Fibroblast of gingiva (primary cell): Measurements from ENCODE around the gene ANXA7.
"Not testable (repeated sequence)": the region's sequence is repeated elsewhere in the genome, so short reads cannot be mapped to it uniquely, and the experiment has no call there.

Experiments
- DNase-seq: peaks from one replicate; pipeline ENCODE4 v3.0.0-alpha.2; 2011; ENCODE audit warnings: low read depth

The ANXA7 gene

DNA sequence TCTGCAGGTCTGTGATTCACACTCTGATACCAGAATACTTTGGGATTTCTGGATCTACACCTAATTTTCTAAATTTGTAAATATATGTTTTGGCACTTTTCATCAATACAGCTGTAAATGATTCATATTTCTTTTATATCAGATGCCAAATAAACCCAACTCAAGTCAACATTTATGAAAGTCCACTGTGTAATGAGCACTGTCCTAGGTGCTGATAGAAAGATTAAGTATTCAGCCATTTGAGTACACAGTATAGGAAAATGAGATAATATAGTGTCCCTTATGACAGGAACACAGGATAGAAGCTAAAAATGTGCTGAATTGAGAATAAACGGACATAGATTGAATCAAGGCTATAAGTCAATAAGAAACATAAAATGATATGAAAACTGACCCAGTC lies 6.4 kb downstream of the ANXA7 start:
- no peak for DNase-seq

DNA sequence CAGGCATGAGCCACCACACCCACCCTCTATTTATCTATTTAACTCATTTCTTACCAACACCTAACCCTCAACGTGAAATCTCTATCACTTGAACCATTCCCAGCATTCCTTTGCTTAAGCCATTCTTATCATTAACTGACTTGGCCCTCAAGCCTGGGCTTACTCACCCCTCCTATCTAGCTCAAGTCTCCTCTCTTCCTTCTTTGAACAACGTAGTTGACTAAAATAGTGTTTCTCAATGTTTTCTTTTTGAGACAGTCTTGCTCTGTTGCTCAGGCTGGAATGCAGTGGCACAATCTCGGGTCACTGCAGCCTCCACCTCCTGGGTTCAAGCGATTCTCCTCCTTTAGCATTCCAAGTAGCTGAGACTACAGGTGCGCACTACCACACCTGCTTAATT lies 7.0 kb downstream of the ANXA7 start:
- no peak for DNase-seq

DNA sequence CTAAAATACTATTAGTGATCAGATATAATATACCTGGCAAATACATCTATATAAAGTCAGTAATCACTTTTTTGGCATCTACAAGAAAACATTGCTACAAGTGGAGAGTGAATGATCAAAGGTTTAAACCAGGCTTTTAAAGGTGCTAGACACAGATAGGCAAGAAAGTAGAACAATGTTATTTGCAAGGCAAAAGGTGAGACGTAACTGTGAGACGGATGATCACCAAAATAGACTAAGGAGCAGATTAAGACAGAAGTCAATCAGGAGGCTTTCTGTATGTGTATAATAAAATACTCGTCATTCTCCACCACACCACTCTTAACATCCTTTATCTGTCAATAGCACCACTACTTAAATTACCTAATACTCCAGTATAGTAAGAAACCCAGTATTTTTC lies 8.3 kb downstream of the ANXA7 start:
- no peak for DNase-seq

DNA sequence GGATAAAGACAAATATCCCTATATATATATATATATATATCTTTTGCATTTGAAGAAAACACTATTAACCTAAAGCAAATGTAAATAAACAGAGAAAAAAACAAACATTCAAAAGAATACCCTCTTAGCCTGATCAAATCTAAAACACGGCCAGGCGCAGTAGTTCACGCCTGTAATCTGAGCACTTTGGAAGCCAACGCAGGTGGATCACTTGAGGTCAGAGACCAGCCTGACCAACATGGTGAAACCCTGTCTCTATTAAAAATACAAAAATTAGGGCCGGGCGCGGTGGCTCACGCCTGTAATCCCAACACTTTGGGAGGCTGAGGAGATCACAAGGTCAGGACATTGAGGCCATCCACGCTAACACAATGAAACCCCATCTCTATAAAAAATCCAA lies 9.2 kb downstream of the ANXA7 start:
- no peak for DNase-seq

GRCh38 chr10:73401636-73402035 lies 12.2 kb downstream of the ANXA7 start:
- no peak for DNase-seq

- no peak for DNase-seq
Observed at GRCh38 chr10:73399063-73399462, 14.8 kb downstream of the ANXA7 start.

GRCh38 chr10:73398024-73398423 lies 15.8 kb downstream of the ANXA7 start:
- DNase-seq = no peak

DNA sequence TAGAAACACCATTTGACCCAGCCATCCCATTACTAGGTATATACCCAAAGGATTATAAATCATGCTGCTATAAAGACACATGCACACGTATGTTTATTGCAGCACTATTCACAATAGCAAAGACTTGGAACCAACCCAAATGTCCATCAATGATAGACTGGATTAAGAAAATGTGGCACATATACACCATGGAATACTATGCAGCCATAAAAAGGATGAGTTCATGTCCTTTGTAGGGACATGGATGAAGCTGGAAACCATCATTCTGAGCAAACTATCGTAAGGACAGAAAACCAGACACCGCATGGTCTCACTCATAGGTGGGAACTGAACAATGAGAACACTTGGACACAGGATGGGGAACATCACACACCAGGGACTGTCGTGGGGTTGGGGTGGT lies 19.5 kb downstream of the ANXA7 start:
- DNase-seq = not testable (repeated sequence)

- no peak for DNase-seq
Observed at GRCh38 chr10:73388228-73388627, 25.6 kb downstream of the ANXA7 start.

- DNase-seq = no peak
Observed at GRCh38 chr10:73386583-73386982, 27.3 kb downstream of the ANXA7 start.

DNA sequence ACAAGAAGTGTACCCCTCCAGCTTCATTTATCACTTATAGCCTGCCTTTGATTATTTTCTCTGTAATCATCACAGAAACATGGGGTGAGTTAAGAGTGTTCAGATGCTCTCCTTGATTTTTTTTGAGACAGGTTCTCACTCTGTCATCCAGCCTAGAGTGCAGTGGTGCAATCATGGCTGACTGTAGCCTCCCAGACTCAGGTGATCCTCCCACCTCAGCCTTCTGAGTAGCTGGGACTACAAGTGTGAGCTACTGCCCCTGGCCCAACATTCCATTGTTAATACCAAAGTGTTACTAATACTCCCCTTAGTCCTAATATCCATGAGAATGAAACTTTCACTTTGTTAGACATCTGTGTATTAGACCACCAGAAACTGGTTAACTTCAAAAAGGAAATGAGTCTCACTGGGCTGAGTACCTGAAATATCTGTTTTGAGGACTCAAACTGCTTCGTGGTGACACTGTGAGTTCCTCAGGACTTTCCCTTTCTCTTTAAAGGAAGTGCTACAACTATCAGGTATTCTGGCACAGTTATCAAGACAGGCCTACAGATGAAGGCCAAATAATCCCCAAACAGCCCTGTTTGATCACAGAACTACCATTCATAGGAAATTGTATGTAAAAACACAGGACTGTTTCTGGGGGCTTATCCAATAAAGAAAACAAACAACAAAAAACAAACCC lies 34.7 kb downstream of the ANXA7 start:
- DNase-seq = no peak

- no peak for DNase-seq
Observed at GRCh38 chr10:73376679-73377078, 37.2 kb downstream of the ANXA7 start.

- DNase-seq = no peak
Observed at GRCh38 chr10:73368238-73368637, 45.6 kb downstream of the ANXA7 start.

GRCh38 chr10:73366381-73367298 lies 47.2 kb downstream of the ANXA7 start:
- no peak for DNase-seq

DNA sequence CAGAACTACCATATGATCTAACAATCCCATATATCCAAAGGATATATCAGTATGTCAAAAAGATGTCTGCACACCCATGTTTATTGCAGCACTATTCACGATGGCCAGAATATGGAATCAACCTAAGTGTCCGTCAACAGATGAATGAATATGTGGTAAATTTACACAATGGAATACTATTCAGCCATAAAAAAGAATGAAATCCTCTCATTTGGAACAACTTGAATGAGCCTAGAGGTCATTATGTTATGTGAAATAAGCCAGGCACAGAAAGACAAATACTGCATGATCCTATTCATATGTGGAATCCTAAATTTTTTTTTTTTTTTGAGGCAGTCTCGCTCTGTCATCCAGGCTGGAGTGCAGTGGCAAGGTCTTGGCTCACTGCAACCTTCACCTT lies 48.9 kb downstream of the ANXA7 start:
- DNase-seq = no peak

GRCh38 chr10:73359492-73359891 lies 54.4 kb downstream of the ANXA7 start:
- DNase-seq = no peak

DNA sequence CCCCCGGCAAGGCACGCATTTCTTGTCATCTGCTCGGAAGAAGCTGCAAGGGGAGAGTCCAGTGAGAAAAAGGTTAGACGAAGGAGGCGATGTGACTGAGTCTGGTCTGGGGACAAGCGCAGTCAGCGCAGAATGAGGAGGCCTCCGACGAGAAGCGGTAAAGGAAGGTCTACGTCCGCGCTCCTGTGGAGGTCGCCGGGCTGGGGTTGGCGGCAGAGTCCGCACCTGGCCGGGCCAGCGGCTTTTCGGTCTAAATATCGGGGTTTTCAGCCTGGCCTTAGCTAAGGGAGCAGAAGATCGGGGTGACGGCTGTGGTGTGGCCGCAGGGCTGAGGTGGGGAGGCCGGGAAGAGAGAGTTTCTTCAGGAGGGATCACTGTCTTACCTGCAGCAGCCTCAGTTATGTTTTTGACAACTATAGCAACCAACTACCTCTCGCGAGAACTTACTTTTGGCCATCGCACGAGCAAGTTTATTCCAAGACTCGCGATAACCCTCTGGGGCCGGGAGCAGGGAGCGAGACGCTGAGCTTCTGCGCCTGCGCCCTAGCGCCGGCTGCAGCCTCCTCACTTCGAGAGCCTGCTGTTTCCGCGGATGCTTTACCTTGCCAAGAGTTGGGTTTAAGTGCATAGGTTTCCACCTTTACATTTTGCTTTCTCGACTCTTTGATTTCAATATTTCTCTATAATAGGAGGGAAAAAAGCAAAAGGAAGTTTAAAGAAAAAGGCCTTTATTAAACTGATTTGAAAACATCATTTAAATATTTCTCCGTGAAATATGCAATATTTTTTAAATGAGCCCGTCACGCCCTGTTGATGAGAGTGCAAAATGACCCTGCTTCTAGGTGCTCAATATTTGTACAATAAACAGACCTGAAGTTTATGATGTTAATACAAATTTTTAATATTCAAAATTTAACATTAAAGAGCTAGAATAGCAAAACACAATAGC lies 55.3 kb downstream of the ANXA7 start, which contains the start of gene CFAP70:
TSS of gene CFAP70 (minus strand) at position 534 of the 949 bp plus-strand sequence. CDS start 4,068 bp downstream, outside the sequence.
- peak; percentile 94 for DNase-seq

GRCh38 chr10:73357821-73358220 lies 56.0 kb downstream of the ANXA7 start:
- no peak for DNase-seq

GRCh38 chr10:73357166-73357565 lies 56.7 kb downstream of the ANXA7 start:
- DNase-seq = no peak

GRCh38 chr10:73344269-73344668 lies 69.6 kb downstream of the ANXA7 start:
- DNase-seq = no peak

DNA sequence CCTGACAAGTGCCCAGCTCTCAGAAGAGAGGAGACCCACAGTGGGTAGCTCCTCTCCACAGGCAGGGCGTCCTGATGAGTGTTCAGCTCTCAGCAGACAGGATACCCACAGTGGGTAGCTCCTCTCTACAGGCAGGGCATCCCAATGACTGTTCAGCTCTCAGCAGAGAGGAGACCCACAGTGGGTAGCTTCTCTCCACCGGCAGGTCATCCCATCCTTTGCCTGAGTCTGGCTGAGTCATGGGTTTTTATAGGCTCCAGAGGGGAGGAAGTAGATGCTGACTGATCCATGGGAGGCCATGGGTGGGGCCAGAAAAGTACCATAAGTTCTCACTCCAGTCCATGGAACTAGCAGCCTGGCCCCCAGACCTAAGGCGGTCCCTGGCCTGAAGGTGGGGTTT lies 73.7 kb downstream of the ANXA7 start:
- no peak for DNase-seq

DNA sequence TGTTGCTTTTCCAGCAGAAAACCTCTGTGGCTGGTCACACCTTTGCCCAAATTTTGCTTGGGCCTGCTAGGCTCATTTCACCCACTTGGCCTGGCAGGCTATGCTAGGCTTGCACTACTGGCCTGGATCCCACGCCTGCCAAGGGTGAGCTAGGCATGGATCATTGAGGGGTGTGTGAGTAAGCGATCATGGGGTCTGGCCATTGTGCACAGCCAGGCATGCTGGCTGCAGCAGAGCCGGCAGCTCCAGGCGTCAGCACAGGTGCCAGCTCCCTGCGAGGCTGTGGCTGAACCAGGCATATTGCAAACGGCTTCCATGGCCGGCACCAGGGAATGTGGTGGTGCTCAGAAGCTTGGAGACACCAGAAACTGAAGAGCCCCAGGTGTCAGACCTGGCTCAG lies 74.4 kb downstream of the ANXA7 start:
- DNase-seq = no peak
